Stimulated activated naive CD4-positive, alpha-beta T cell (primary cell): ENCODE data around the gene SYT3.

Source experiments
- DNase-seq, 6 experiments: peaks; one replicate each; lab custom pipeline; 2025; lab: John Stamatoyannopoulos, UW

Gene SYT3

GRCh38 chr19:50661766-50662650 is 22.3 kb upstream of the SYT3 start:
- DNase-seq: no peak

GRCh38 chr19:50661023-50661422 is 21.3 kb upstream of the SYT3 start:
- no peak for DNase-seq

GRCh38 chr19:50660088-50660366 is 20.3 kb upstream of the SYT3 start:
- no peak for DNase-seq

- no peak for DNase-seq
Observed at GRCh38 chr19:50659318-50660087, 19.8 kb upstream of the SYT3 start.

- peak; percentile 5 to 40 (median 28) for DNase-seq
Observed at GRCh38 chr19:50658441-50659317, 19.0 kb upstream of the SYT3 start.

- peak; percentile 52 to 69 (median 58) for DNase-seq
Observed at GRCh38 chr19:50657712-50658440, 18.2 kb upstream of the SYT3 start.

- no peak for DNase-seq
Observed at GRCh38 chr19:50657222-50657669, 17.6 kb upstream of the SYT3 start.

- no peak for DNase-seq
Observed at GRCh38 chr19:50654882-50655281, 15.2 kb upstream of the SYT3 start.

GRCh38 chr19:50652722-50653121 is 13.0 kb upstream of the SYT3 start:
- DNase-seq: no peak

- DNase-seq: no peak
Observed at GRCh38 chr19:50651174-50651573, 11.5 kb upstream of the SYT3 start.

- DNase-seq: no peak
Observed at GRCh38 chr19:50649433-50650391, 10.0 kb upstream of the SYT3 start, which contains the start of gene C19orf81. Gene C19orf81 (plus strand): TSS chr19:50649445. CDS start chr19:50649445, 0 bp downstream.

- DNase-seq: no peak
Observed at GRCh38 chr19:50648659-50649058, 9.0 kb upstream of the SYT3 start.

- no peak for DNase-seq
Observed at GRCh38 chr19:50647879-50648615, 8.4 kb upstream of the SYT3 start.

- DNase-seq: no peak
Observed at GRCh38 chr19:50646074-50646807, 6.6 kb upstream of the SYT3 start.

- DNase-seq: no peak
Observed at GRCh38 chr19:50645107-50645506, 5.4 kb upstream of the SYT3 start.

- no peak for DNase-seq
Observed at GRCh38 chr19:50644315-50644915, 4.7 kb upstream of the SYT3 start.

- DNase-seq: no peak
Observed at GRCh38 chr19:50640368-50640767, 687 bp upstream of the SYT3 start.

GRCh38 chr19:50638600-50638999 is 1.1 kb downstream of the SYT3 start:
- DNase-seq: no peak
